Non-pigmented ciliary epithelial cell (primary cell): ENCODE results near the gene RUVBL2.
"Not testable (repeated sequence)": the region's sequence is repeated elsewhere in the genome, so short reads cannot be mapped to it uniquely, and the experiment has no call there.

Experiments used
- DNase-seq: peaks from one replicate; pipeline ENCODE4 v3.0.0-alpha.2; 2010; ENCODE audit warnings: low read depth

Gene RUVBL2

DNA sequence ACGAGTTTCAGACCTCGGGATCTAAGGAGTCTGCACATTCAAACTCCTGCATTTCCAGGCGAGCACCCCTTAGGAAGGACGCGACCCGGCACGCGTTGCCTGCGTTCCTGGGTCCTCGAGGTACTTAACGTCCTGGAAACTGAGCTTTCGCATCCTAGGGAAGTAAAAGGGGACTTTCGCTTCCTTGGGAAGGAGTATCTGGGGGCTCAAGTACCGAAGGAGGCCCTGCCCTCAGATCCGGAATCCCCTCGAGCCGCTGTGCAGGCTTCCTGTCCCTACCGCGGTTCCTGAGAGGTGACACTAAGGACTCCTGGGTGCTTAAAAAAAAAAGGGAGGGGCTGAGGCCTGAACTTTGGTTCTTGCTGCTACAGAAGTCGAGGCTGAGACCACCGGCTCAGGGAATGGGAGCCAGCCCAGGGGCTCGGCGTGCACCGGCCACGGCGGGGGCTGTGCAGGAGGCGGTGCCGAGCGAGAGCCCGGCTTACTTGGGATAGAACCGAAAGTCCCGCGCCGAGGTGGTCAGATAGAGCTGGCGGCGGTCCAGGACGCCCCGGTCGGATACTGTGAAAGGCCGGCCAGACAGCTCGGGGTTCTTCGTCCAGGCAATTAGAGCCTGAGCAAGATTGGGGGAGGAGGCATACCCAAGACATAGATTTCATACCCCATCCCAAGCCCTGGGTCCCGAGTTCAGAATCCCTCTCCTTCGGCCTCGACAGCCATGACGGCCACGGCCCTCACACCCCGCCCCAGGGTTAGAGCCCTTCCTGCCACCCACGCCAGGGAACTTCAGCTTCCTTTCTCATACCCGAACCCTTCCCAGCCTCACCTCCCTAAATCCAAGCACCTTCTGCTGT lies 24.9 kb downstream of the RUVBL2 start:
- DNase-seq: not testable (repeated sequence)

DNA sequence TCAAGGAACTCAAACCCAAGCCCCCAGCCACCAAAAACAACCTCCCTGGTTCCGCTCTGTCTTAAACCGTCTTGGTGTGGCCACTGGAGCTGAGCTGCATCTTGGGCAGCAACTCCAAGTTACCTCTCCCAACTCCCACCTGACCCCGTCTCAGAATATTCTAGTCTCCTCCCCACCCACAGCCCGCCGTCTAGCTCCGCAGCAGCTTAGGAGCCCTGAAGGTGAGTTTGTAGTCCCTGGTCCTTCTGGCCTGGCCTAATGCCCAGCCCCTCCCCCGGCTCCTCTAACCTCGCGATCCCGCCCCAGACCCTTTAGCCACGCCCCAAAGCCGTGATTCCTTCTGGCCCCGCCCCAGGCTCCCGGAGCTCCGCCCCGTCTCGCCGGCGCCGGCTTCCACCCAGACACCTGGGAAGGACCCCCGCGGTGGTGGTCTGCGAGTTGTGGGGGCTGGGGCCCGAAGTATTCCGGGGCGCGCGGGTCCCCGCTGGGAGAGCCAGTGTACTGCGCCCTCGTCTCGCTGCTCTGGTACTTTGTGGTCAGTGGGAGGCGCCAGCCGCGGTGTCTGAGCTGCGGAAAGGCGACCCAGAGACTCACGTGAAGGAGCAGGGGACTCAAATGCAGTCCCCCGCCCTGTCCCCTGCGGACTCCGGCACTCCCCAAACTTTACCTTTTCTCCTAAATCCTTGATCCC lies 25.7 kb downstream of the RUVBL2 start:
- no peak for DNase-seq

DNA sequence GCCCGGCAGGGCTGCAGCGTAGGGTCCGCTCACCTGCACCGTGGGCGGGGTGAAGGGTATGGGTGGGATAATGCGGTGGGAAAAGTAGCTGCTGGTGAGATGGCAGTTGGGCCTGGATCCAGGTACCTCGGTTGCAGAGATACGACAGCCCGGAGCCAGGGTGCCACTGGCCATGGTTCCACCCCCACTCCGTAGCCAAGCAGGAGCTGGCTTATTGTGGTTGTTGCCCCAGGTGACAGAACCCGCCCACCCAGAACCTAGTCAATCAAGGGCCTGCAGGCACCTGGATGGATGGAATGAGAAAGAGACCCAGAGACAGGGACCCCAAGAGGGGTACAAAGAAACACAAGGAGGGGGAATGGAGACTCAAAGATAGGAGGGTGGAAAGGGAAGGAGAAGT lies 26.7 kb downstream of the RUVBL2 start:
- no peak for DNase-seq

DNA sequence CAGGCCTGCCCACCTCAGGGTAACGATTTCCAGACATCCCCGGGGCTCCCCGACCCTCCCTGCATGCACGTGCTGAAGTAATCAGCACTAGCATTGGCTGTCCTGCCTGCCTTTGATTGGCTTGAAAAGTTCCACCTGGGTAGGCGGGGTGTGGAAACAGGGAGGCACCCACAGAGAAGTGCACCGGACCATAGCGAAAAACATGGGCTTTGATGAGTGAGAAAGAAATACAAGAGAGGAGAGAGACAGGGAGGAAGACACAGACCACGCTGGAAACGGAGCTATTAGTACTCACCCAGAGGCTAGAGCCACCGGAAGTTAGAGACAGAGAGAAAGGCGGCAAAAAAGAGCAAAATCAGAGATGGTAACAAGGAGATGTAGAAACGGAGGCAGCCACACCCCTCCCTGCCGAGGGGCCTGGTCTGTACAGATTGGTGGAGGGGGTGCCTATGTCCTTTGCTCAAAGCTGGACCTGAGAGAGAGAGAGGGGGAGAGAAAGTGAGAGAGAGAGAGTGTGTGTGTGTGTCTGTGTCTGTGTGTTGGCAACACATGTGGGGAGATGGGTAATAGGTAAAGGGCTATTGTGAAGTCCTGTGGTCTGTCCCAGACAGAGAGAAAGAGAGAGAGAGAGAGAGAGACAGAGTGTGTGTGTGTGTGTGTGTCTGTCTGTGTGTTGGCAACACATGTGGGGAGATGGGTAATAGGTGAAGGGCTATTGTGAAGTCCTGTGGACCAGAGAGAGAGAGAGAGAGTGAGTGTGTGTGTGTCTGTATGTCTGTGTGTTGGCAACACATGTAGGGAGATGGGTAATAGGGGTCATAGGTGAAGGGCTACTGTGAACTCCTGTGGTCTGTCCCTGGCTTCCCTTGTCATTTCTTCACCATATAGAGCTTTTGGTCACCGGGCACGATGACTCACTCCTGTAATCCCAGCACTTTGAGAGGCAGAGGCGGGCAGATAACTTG lies 27.5 kb downstream of the RUVBL2 start:
- no peak for DNase-seq

DNA sequence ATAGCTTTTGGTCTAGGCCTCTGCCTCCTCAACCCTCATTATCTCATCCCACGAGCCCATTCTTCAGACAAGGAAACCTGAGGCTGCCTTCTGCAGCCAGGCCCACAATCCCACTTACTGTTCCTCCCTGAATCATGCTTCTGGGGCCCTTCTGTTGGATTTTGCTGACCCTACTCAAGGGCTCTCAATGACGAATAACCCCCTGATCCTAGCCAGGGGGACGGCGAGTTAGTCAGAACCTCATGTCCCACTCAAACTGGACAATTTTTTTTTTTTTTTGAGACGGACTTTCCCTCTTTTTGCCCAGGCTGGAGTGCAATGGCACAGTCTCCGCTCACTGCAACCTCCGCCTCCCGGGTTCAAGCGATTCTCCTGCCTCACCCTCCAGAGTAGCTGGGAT lies 28.4 kb downstream of the RUVBL2 start:
- no peak for DNase-seq

DNA sequence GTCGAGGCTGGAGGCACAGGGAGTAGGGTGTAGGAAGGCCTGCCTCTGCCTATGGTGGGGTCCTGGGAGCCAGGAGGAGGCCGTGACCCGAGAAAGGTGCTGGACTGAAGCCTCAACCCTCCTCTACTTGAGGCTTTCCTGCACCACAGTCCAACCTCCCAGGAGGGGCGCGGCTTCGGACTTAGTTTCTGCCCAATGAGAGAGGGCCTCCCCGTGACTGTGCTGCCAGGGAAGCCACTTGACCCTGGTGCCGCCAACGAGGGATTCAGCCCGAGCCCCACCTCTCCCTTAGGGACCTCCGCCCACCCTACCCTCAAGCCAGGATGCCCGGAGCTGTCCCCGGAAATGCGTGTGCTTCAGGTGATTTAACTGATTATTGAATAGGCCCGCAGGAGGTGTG lies 30.5 kb downstream of the RUVBL2 start, which contains the start of gene CGB3:
CGB3 (minus strand) TSS at position 101 of the 400 bp plus-strand sequence. CDS start 362 bp downstream, outside the sequence.
- not testable (repeated sequence) for DNase-seq

DNA sequence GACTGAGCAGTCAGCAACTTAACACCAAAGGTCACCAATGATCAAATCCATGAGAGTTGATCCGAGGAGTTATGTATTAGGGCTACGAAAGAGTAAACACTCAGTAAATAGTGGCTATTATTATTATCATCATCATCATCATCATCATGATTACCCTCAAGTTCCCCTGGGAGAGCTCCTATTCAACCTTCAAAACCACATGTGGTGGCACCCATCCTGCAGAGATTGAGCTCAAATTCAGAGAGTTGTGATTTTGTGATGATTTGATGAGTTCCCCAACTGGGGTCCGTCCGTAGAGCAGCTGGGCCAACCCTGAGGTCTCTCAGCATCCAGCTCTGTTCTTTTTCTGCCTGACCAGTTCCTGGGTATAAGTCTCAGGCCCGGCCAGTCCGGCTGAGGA lies 31.4 kb downstream of the RUVBL2 start:
- not testable (repeated sequence) for DNase-seq

DNA sequence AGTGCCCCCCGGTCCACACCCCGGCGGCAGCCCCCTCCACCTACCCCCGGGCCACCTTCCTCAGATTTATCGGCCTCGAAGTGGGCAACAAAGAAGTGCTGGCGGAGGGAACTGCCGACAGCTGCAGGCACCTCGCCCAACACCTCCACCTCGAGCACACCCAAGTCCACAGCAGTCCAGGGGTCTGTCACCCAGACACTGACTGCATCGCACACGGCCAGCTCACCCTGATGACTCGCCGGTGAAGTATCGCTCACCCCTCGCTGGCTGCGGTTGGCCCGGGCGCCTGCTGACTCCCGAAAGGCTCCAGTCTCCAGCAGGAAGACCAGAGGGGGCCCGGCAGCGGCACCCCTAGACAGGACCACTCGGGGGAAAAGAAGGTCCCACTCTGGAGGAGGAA lies 31.9 kb downstream of the RUVBL2 start:
- DNase-seq: not testable (repeated sequence)

DNA sequence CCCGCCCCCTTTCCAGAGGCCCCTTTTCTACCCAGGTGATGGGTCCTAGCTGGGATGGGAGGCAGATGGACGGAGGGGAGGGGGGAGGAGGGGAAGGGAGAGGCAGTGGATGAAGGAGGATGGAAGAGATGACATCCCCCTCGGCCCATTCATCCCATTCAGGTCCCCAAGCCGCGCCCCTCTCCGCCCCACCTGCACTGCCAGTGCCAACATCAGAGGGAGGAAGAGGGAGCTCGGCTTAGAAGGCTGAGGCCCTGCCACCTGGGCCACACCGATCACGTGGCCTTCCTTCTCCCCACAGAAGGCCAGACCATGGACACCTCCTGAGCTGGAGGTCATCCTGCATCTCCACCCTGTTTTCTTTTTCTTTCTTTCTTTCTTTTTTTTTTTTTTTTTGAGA lies 35.0 kb downstream of the RUVBL2 start:
- DNase-seq: not testable (repeated sequence)

DNA sequence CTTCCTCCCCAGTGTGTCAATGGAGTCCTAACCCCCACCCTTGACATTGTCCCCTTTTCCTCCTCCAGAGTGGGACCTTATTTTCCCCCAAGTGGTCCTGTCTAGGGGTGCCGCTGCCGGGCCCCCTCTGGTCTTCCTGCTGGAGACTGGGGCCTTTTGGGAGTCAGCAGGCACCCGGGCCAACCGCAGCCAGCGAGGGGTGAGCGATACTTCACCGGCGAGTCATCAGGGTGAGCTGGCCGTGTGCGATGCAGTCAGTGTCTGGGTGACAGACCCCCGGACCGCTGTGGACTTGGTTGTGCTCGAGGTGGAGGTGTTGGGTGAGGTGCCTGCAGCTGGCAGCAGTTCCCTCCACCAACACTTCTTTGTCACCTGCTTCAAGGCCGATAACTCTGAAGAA lies 36.1 kb downstream of the RUVBL2 start:
- DNase-seq: not testable (repeated sequence)

DNA sequence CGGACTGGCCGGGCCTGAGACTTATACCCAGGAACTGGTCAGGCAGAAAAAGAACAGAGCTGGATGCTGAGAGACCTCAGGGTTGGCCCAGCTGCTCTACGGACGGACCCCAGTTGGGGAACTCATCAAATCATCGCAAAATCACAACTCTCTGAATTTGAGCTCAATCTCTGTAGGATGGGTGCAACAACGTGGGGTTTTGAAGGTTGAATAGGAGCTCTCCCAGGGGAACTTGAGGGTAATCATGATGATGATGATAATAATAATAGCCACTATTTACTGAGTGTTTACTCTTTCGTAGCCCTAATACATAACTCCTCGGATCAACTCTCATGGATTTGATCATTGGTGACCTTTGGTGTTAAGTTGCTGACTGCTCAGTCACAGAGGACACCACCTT lies 36.6 kb downstream of the RUVBL2 start:
- DNase-seq: not testable (repeated sequence)

DNA sequence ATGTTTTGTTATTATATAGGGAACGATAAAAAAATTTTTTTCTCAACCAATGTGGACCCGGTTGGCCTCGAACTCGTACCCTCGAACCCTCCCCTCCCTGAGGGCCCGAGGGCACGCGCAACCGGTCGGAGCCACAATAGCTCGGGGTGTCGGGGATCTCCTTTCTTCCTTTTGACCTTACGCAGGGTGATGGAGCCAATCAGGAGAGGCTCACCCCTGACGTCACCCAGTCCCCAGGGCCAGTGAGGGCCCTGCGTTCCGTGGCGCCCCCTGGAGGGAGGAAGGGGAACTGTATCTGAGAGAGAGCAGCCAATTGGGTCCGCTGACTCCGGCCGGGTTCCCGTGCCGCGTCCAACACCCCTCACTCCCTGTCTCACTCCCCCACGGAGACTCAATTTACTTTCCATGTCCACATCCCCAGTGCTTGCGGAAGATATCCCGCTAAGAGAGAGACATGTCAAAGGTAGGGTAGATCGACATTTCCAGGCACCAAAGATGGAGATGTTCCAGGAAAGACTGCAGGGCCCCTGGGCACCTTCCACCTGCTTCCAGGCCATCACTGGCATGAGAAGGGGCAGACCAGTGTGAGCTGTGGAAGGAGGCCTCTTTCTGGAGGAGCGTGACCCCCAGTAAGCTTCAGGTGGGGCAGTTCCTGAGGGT lies 38.1 kb downstream of the RUVBL2 start, which contains the start of gene CGB2:
CGB2 (plus strand) TSS at position 249 of the 660 bp plus-strand sequence; CDS start at position 455, 206 bp downstream.
- not testable (repeated sequence) for DNase-seq

DNA sequence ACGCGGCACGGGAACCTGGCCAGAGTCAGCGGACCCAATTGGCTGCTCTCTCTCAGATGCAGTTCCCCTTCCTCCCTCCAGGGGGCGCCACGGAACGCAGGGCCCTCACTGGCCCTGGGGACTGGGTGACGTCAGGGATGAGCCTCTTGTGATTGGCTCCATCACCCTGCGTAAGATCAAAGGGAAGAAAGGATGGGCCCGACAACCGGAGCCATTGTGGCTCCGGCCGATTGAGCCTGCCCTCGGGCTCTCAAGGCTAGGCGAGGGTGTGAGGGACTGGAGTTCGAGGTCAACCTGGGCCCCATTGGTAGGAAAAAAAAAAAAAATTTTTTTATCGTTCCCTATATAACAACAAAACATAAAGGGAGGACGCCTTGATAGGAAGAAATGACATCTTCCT lies 43.1 kb downstream of the RUVBL2 start, which contains the start of gene CGB1:
CGB1 (minus strand) TSS at position 81 of the 400 bp plus-strand sequence. CDS start 184 bp downstream, outside the sequence.
- DNase-seq: not testable (repeated sequence)

DNA sequence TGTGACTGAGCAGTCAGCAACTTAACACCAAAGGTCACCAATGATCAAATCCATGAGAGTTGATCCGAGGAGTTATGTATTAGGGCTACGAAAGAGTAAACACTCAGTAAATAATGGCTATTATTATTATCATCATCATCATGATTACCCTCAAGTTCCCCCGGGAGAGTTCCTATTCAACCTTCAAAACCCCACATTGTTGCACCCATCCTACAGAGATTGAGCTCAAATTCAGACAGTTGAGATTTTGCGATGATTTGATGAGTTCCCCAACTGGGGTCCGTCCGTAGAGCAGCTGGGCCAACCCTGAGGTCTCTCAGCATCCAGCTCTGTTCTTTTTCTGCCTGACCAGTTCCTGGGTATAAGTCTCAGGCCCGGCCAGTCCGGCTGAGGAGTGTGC lies 44.4 kb downstream of the RUVBL2 start:
- DNase-seq: not testable (repeated sequence)

DNA sequence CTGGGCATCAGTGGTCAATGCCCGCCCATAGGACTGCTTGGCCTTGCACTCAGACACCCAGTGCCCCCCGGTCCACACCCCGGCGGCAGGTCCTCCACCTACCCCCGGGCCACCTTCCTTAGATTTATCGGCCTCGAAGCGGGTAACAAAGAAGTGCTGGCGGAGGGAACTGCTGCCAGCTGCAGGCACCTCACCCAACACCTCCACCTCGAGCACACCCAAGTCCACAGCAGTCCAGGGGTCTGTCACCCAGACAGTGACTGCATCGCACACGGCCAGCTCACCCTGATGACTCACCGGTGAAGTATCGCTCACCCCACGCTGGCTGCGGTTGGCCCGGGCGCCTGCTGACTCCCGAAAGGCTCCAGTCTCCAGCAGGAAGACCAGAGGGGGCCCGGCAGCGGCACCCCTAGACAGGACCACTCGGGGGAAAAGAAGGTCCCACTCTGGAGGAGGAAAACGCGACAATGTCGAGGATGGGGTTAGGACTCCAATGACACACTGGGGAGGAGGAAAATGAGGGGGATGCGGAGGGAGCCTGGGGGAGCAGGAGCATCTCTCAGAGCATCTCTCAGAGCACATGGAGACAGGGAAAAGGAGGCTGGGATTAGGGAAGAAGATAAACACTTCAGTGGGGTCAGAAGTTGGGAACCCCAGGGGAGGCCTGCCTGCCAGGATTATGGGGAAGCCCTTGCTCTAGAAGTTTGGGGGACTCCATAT lies 45.0 kb downstream of the RUVBL2 start:
- not testable (repeated sequence) for DNase-seq

DNA sequence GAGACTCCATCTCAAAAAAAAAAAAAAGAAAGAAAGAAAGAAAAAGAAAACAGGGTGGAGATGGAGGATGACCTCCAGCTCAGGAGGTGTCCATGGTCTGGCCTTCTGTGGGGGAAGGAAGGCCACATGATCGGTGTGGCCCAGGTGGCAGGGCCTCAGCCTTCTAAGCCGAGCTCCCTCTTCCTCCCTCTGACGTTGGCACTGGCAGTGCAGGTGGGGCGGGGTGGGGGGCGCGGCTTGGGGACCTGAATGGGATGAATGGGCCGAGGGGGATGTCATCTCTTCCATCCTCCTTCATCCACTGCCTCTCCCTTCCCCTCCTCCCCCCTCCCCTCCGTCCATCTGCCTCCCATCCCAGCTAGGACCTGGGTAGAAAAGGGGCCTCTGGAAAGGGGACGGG lies 46.0 kb downstream of the RUVBL2 start:
- DNase-seq: not testable (repeated sequence)

DNA sequence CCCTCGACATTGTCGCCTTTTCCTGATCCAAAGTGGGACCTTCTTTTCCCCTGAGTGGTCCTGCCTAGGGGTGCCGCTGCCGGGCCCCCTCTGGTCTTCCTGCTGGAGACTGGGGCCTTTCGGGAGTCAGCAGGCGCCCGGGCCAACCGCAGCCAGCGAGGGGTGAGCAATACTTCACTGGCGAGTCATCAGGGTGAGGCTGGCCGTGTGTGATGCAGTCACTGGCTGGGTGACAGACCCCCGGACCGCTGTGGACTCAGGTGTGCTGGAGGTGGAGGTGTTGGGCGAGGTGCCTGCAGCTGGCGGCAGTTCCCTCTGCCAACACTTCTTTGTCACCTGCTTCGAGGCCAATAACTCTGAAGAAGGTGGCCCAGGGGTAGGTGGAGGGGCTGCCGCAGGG lies 48.5 kb downstream of the RUVBL2 start:
- no peak for DNase-seq

DNA sequence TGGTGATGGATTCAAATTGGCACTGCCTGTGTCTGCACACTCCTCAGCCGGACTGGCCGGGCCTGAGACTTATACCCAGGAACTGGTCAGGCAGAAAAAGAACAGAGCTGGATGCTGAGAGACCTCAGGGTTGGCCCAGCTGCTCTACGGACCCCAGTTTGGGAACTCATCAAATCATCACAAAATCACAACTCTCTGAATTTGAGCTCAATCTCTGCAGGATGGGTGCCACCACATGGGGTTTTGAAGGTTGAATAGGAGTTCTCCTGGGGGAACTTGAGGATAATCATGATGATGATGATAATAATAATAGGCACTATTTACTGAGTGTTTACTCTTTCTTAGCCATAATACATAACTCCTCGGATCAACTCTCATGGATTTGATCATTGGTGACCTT lies 49.0 kb downstream of the RUVBL2 start:
- not testable (repeated sequence) for DNase-seq

DNA sequence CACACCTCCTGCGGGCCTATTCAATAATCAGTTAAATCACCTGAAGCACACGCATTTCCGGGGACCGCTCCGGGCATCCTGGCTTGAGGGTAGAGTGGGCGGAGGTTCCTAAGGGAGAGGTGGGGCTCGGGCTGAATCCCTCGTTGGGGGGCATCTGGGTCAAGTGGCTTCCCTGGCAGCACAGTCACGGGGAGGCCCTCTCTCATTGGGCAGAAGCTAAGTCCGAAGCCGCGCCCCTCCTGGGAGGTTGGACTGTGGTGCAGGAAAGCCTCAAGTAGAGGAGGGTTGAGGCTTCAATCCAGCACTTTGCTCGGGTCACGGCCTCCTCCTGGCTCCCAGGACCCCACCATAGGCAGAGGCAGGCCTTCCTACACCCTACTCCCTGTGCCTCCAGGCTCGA lies 49.9 kb downstream of the RUVBL2 start, which contains the start of gene CGB5:
CGB5 (plus strand) TSS at position 301 of the 400 bp plus-strand sequence. CDS start 362 bp downstream, outside the sequence.
- not testable (repeated sequence) for DNase-seq

DNA sequence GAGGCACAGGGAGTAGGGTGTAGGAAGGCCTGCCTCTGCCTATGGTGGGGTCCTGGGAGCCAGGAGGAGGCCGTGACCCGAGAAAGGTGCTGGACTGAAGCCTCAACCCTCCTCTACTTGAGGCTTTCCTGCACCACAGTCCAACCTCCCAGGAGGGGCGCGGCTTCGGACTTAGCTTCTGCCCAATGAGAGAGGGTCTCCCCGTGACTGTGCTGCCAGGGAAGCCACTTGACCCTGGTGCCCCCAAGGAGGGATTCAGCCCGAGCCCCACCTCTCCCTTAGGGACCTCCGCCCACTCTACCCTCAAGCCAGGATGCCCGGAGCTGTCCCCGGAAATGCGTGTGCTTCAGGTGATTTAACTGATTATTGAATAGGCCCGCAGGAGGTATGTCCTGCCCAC lies 55.3 kb downstream of the RUVBL2 start, which contains the start of gene CGB8:
CGB8 (minus strand) TSS at position 101 of the 400 bp plus-strand sequence. CDS start 372 bp downstream, outside the sequence.
- DNase-seq: not testable (repeated sequence)
